ENCODE measurements around the gene SLC25A18.

- TF ChIP-seq CTCF (conservative IDR thresholded peaks at IDR 0.05; ENCODE audit: low read length) (no peak), EZH2phosphoT487 (IDR thresholded peaks at IDR 0.05; ENCODE audit: borderline replicate concordance, low read depth, low read length) (no peak)
Observed at GRCh38 chr22:17518406-17518805, 44.9 kb upstream of the SLC25A18 start.

All from OCI-LY7 (cell line).